ENCODE data around the gene CYP1A2.

- TF ChIP-seq EZH2 (IDR thresholded peaks at IDR 0.05; ENCODE audit: borderline replicate concordance, low read depth, low read length, severe bottlenecking) (no peak), CTCF (IDR thresholded peaks at IDR 0.05; ENCODE audit: borderline replicate concordance, extremely low read depth, low read length, poor library complexity, severe bottlenecking) (no peak)
These were observed 39.5 kb downstream of the CYP1A2 start for GRCh38 chr15:74788042-74788682.

All from DND-41 (cell line).